ENCODE data around the gene SPI1.
"Not testable (repeated sequence)": the region's sequence is repeated elsewhere in the genome, so short reads cannot be mapped to it uniquely, and the experiment has no call there.

The SPI1 gene

DNA sequence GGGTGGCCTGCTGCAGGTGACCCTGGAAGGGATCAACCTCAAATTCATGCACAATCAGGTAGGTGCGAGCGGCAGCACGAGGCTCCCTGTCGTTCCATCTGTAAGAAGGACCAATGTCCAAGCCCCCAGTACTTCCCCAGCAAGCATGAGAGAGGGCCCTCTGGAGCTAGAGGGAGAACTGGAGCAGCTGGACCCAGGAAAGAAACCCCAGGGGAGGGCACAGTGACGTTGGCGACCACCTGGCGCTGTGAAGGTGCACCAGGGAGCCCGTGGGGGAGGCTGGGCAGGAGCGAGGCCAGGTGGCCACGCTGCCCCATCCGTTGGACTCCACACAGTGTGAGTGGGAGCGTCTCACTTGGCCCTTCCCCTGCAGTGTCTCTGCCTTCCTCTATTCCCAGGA lies 53.8 kb downstream of the SPI1 start:
- DNase-seq (ENCODE audit: low read depth): no peak

GRCh38 chr11:47318166-47318565 lies 60.2 kb downstream of the SPI1 start:
- no peak for DNase-seq (ENCODE audit: low read depth)

DNA sequence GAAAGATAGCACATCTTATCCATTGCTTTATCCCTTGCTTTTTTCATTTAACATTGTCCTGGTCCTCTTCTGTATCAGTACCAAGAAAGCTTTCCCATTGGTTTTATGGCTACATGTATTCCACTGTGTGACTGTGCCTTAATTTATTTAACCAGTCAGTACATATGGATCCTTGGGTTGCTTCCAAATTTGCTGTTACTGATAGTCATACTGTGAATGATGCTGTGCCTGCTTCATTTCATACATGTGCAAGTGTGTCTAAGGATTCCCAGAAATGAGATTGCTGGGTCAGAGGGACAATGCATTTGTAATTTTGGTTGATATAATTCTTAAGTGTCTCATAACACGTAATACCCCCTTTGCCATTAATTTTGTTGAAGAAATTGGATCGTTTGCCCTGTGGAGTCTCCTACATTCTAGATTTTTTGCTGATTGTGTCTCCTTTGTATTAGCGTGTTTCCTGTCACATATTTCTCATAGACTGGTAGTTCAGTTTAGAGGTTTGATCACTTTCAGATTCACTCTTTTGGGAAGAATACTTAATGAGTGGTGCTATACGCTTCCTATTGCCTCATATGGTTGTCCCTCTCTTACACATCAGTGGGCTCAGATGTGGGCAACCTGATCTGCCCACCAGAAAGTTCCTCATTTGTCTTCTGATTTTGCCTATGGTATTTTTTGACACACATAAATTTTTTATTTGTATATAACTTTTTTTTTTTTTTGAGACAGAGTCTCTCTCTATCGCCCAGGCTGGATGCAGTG lies 61.1 kb downstream of the SPI1 start:
- DNase-seq (ENCODE audit: low read depth): no peak

GRCh38 chr11:47316501-47316900 lies 61.8 kb downstream of the SPI1 start:
- not testable (repeated sequence) for DNase-seq (ENCODE audit: low read depth)

DNA sequence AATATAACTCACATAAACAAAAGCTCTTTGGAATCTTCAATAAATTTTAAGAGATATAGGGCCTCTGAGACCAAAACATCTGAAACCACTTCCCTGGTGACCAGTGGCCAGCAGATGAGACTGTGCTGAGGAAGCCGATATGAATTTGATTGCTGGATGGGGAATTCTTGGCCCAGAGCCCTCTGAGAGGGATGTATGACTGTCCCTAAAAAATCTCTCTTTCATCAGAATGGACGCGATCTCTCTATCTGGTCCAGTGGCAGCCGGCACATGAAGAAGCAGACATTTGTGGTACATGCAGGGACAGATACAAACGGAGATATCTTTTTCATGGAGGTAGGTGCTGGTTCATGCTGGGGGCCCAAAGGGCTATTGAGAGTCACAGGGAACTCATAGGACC lies 63.4 kb downstream of the SPI1 start:
- no peak for DNase-seq (ENCODE audit: low read depth)

DNA sequence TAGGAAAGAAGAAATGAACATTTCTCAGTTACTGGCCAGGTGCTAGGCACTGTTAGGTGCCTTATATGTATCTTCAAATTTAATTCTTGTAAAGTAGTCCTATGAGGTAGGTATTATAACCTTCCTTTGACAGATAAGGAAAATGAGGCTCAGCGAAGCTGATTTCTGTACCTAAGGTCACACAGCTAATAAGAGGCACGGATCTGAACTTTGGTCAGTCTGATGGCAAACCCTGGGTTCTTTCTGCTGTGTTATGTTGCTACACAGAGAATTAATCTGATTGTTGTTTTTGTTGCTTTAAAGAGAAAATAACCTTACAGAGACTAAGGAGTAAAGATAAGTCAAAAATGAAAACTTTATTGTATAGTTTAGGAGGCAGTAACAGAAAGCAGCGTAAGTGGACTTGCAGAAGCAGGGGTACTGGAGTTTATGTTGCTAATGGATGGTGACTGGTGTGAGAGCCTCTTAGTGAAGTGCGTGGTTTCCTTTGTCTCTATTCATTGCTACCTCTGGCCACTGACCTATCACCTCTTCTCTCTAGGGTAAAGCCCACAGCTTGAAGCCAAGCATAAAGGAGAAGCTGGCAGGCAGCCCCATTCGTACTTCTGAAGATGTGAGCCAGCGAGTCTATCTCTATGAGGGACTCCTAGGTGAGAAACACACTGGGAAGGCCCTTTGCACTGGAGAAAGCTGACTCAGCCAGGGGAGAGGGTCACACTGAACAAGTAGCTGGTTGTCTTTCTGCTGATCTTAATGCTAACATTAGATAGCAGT lies 70.1 kb downstream of the SPI1 start:
- no peak for DNase-seq (ENCODE audit: low read depth)

- DNase-seq (ENCODE audit: low read depth): no peak
Observed at GRCh38 chr11:47306484-47306844, 71.9 kb downstream of the SPI1 start.

GRCh38 chr11:47305734-47306483 lies 72.4 kb downstream of the SPI1 start:
- DNase-seq (ENCODE audit: low read depth): no peak
